Neural cell (in vitro differentiated cells): ENCODE results near the gene ZNF268.

Source experiments
- CTCF ChIP-seq: fragments of 450-650 bp; IDR thresholded peaks from 2 replicates; pipeline ENCODE4 v1.5.1; 2014; ENCODE audit warnings: antibody characterized with exemption, mild to moderate bottlenecking, moderate library complexity; ENCODE audit not compliant: poor library complexity, severe bottlenecking
- EP300 ChIP-seq: fragments of 450-650 bp; conservative IDR thresholded peaks from 2 replicates; pipeline ENCODE4 v1.6.1; 2014; ENCODE audit warnings: antibody characterized with exemption, mild to moderate bottlenecking, moderate library complexity; ENCODE audit not compliant: poor library complexity, severe bottlenecking
- EZH2 ChIP-seq: fragments of 200-600, 300-800 bp; shearing (Covaris generic), sonication (generic); IDR thresholded peaks from 2 replicates; pipeline ENCODE4 v1.6.1; 2014; ENCODE audit warnings: antibody characterized with exemption, low read length, borderline replicate concordance, mild to moderate bottlenecking; ENCODE audit not compliant: insufficient read depth, poor library complexity, severe bottlenecking
- MXI1 ChIP-seq: fragments of 450-650 bp; conservative IDR thresholded peaks from 2 replicates; pipeline ENCODE4 v1.6.1; 2014; ENCODE audit warnings: antibody characterized with exemption, mild to moderate bottlenecking; ENCODE audit not compliant: poor library complexity, severe bottlenecking
- POLR2AphosphoS5 ChIP-seq: IDR thresholded peaks from 2 replicates; pipeline ENCODE4 v1.6.1; 2012
- RAD21 ChIP-seq: fragments of 450-650 bp; conservative IDR thresholded peaks from 2 replicates; pipeline ENCODE4 v1.6.1; 2014; ENCODE audit warnings: antibody characterized with exemption, mild to moderate bottlenecking, moderate library complexity
- REST ChIP-seq: IDR thresholded peaks from 2 replicates; pipeline ENCODE4 v1.6.1; 2012; ENCODE audit warnings: borderline replicate concordance
- SMC3 ChIP-seq: fragments of 450-650 bp; conservative IDR thresholded peaks from 2 replicates; pipeline ENCODE4 v1.6.1; 2014; ENCODE audit warnings: antibody characterized with exemption, mild to moderate bottlenecking, moderate library complexity; ENCODE audit not compliant: poor library complexity
- TAF1 ChIP-seq: IDR thresholded peaks from 2 replicates; pipeline ENCODE4 v1.6.1; 2012; ENCODE audit warnings: low read depth

- TF ChIP-seq POLR2AphosphoS5 (no peak), CTCF (no peak), EP300 (no peak), SMC3 (no peak), REST (no peak), EZH2 (no peak), TAF1 (no peak), RAD21 (no peak), MXI1 (no peak)
Observed at GRCh38 chr12:133203344-133204263, 22.3 kb downstream of the ZNF268 start.
